Measurements from ENCODE around the gene FBXO24.
"Not testable (repeated sequence)": the region's sequence is repeated elsewhere in the genome, so short reads cannot be mapped to it uniquely, and the experiment has no call there.

The FBXO24 gene

DNA sequence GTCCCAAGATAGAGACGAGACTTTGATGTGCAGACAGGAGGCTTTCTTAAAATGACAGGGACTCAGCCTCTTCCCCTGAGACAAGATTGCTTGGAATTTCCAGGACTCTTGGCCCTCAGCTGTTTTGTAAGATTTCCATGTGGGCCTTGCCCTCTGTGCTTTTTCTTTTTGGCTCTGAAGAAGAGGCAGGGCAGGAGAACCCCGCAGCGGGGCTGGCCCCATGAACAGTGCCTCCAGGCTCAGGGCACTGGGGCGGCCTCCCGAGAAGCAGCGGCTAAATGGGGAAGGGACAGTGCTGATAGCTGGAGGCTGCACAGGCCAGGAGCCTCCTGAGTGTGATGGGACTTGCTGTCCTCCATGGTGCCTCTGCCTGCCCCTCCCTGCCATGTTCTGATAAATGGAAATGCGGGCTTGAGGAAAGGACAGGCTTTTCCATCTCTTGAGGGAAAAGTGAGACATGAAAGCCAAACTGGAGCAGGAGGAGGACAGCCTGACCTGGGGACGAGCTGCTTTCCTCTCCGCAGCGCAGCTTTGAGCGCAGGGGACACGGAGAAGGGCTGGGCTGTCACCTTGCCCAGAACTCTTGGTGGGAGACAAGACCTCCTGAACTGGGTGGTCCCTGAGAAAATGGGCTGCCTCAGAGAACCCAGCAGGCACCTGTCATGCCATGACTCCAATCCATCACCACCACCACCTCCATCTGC, 24.5 kb upstream of the FBXO24 start:
- DNase-seq: no peak

DNA sequence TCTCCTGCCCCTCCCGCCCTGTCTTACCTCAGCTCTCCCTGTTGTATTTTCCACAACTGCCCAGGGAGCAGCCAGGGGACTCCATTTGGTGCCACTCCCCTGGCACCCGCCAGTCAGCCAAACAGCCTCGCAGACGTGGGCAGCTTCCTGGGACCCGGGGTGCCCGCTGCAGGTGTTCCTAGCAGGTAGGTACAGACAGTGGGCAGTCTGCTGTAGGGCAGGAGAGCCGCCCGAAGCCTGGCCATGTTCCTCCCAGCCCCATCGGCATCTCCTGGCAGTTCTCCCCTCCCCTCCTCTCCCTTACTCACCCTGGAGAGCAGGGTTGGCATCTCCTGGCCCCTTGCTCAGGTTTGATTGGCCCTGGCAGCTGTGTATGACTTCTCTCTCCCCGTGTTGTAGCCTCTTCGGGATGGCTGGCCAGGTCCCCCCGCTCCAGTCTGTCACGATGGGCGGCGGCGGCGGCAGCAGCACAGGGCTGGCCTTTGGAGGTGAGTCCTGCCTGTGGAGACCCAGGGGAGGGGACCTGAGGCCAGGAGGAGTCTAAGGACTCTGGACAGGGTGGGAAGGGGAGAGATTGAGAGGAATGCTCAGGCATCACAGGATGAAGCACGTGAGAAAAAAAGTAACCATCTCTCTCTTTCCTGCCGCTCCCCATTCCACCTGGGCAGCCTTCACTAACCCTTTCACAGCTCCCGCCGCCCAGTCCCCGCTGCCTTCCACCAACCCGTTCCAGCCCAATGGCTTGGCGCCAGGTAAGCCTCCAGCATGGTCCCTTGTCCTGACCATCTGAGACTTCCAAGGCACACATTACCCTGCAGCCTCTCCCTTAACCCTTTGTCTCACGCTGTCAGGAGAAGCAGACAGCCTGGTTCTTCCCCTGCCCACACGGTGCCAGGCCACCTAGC, 23.7 kb upstream of the FBXO24 start:
- no peak for DNase-seq

DNA sequence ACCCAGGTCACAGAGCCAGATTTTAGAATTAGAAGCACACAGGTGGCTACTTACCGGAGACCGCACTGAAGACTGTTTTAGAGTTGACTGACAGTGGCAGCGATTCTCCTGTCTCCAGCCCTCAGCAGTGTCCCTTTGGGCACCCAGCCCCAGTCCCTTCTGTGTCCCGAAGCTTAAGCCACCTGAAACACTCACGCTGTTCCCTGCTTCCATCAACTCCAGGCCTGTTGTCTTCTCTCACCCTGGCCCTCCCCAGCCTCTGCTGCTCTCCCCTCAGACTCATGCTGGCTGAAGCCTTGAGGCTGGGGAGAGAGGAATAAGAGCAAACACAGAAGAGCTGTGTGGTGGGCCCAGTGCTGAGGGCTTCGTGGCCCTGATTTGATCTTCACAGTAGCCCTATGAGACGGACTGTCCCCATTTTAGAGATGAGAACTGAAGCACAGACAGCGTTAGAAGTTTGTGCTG, 23.0 kb upstream of the FBXO24 start:
- no peak for DNase-seq

DNA sequence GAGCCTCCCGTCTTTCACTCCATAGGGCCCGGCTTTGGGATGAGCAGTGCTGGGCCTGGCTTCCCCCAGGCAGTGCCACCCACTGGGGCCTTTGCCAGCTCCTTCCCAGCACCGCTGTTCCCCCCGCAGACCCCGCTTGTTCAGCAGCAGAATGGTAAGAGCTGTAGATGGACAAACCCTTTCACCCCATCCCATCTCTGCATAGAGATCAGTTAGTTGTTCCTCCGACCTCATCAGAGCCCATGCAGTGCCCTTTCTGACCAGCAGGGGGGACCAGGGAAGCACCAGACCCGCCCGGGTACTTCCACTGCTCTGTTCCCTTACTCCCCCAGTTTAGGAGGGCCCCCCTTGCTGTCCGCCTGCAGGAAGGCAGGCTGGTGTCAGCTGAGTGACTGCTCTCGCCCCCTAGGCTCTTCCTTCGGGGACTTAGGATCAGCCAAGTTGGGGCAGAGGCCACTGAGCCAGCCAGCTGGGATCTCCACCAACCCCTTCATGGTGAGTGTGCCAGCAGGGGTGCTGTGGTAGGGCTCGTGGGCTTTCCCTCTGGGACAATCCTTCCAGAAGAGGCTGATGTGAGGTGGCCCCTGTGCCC, 22.2 kb upstream of the FBXO24 start:
- peak; percentile 51 to 87 (median 77) for DNase-seq

DNA sequence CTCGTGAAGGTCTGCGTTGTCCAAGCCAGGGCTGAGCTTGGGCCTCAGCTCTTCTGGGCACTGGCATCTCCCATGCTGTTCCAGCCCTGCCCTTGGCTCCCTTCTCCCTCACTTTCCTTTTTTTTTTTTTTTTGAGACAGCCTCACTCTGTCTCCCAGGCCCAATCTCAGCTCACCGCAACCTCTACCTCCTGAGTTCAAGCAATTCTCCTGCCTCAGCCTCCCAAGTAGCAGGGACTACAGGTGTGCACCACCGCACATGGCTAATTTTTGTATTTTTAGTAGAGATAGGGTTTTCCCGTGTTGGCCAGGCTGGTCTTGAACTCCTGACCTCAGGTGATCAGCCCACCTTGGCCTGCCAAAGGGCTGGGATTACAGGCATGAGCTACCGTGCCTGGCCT, 21.7 kb upstream of the FBXO24 start:
- DNase-seq: not testable (repeated sequence)

DNA sequence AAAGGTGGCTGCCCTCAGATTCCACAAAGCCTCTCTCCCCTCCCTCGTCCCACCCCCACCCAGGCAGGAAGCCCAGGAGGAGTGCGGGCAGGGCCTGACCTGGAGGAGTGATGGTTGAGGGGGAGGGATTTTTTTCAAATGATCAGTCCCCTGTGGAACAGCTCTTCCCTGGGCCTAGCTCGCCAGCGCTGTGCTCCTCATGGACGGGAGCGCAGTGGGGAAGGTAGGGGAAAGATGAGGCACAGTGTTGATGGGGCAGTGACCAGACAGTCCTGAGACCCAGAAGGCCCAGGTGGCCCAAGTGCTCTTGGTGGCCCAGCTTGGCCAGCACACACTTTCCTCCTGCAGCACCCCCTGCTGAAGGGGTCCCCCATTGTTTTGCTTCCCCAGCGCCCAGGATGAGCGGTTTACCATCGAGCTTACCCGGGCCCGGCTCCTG, 21.0 kb upstream of the FBXO24 start:
- DNase-seq: no peak

DNA sequence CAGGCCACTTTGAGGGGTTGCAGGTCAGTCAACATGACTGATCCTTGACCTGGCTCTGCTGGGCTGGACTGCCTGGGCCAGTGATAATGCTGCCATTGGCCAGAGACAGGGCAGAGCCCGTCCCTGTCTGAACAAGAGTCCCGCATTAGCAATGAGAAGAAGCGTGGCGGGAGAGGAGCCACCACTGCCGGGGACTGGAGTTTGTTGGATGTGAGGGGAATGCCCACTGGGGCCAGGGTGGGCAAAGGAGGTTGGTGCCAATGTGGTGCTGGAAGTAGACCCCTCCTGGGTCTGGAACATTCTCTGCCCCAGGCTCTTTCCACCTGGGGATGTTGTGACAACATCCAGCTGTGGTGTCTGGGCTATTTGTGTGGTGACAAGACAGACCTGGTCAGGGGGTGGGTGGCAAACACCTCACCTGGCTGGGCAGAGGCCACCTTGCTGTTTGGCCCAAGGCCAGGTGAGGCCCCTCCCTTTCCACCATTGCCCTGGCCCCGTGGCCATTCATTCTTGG, 20.1 kb upstream of the FBXO24 start:
- DNase-seq: no peak

DNA sequence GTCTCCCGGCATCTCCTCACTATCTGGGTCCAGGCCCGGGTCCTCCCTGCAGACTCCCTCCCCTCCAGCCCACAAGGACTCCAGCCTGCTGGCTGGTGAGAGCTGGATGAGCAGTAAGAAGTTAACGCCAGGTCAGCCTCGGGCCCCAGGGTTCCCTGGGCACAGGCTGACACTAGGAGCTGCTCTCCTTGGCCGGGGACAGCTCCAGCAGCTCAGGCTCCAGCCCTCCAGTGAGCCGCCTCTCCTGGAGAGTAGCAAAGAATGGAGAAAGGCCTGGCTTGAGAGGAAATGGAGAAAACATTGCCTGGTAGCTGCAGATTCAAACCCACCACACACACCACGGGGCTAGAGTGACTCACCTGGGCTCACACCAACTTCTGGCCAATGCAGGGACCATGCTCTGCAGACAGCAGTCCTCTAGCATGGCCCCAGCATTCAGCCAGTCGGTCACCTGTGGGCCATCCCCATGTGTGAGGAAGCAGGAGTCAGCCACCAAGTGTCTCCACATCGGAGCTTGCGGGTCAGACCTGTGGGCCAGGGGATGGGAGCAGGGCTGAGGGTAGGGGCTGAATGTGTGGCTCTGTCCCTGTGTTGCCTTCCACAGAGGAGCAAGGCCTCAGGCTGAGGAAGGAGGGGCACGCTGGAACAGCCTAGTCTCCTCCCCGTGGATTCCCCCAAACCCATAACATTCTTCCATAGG, 18.9 kb upstream of the FBXO24 start:
- no peak for DNase-seq

DNA sequence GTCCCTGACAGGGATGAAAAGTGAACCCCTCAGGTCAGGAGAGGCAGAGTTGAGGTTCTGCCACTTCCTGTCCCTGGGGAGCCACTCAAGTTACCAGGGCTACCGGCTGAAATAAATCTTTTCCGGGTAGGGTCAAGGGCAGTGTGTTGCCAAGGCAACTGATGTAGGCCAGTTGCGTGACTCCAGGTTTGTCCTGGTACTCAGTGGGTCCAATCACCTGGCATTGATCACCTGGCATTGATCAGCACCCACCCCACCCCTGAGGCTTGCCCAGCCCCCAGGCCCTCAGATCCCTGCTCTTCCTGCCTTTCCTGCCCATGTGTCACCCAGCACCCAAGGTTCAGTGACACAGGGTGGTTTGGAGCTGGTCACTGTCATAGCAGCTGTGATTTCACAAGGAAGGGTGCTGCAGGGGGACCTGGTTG, 18.4 kb upstream of the FBXO24 start:
- DNase-seq: no peak

DNA sequence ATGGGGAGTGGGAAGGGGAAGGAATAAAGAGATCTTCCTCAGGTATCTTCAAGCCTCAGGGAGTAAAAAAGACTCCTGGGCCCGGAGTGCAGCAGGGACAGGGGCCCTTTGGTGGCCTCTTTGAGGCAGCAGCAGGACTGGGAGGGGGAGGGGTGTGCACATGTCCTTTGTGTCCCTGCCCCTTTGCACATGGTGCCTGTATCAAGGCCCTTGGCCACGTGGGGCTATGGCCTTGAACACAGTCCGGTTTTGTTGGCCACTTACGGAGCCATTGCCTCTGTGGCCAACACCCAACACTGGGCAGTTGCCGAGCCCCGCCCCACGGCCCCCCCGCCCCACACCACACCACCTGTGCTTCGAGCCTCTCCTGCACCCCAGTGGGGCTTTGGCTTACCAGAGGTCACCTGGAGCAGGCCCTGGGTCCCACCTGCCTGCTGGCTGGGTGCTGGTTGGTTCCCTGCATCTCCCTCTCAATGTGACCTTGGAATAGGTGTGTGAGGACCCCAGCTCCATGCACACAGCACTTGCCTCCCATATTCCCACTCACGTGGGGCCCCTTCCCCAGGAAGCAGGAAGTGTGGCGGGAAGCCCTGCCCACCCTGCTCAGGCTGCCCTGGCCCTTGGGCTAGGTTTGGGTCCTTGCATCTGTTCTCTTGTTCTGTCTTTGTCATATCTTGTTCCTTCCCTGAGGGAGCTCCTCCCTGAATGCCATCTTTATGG, 17.8 kb upstream of the FBXO24 start:
- peak in 1 of 6 experiments; percentile 11 for DNase-seq

DNA sequence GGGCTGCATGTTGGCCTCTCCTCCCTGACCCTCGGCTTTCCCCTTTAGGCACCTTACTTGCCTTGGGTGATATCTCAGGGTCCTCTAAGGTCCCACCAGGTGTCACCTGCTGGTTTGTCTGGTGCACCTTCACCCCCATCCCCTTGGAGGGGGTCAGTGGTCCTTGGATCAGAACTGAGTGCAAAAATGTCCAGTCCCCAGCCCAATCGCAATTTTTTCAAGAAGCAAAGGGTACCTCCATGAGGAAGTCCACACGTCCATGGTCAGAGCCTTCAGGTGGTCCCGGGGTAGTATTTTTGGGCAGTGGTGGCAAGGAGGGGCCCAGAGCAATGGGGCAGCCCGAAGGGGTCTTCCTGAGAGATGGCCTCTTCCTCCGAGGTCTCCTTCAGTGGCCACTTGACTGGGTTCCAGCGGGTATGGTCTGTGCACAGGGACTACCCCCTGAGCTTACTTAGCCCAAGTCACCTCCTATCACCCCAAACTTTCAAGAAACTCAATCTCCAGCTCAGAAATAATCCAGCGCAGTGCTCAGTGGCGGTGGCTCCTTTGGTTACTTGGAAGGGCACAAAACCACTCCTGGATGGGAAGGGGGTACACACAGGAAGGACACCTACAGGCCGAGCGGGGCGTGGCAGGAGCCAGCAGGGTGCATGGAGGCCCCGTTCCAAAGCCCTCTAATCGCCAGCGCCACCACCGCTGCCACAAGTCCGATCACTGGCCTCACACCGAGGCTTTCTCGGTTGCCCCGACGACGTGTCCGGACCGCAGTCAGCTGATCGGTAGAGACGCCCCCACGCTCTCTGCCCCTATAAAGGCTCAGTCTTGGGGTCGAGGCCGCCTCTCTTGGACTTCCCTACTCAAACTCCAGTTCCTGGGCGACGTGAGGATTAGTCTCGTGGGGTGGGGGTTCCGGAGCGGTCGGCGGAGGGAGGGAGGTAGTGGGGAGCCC, 17.0 kb upstream of the FBXO24 start:
- peak in 4 of 6 experiments; percentile 19 to 40 (median 28) for DNase-seq

DNA sequence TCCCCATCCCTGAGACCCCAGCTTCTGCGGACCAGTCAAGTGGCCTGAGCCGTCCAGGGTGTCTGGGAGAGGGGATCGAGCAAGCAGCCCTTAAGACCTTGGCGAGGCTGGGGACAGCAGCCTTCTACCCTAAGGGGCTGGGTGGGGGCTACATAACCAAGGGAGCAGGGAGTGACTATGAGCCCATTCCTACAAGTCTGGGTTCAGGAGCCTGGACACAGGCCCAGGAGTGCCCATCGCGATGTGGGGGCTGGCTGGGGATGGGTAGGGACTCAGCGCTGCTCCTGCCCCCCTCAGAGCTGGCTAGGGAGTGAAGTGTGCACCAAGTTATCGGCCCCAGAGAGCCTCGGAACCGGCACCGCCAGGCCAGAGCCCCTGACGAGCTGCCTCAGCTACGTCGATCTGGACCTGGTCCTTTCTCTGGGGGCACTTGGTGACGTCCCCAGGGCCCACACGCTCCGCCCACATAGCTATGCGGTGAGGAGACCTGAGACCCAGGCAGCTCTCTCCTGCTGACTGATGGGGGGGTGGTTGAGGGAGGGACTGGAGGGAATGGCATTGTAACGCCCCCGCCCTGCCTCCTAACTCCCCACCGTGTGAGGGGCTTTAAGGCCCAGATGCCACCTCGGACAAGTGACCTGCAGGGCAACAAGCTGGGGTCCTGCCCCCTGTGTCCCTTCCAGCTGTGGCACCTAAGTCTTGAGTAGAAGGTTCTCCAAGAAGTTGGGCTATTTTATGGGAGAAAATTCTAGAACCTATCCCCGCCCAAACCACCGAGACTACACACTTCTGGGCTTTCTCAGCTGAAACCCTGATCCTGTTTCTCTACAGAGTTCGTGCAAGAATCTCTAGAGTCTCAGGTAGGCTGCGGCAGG, 14.9 kb upstream of the FBXO24 start:
- DNase-seq: peak in 1 of 6 experiments; percentile 24

DNA sequence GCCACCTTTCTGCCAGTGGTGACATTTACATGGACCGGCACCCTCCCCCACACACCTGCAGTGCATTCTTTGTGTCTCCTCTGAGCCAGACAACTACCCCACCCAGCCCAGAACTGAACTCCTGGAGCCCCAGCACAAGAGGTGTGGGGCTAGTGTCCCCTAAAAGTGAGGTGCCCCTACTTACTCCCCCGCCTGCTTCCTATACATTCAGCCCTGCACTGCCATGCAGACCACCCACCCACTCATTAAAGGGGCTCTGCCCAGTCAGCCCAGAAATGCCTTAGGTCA, 14.4 kb upstream of the FBXO24 start:
- peak in 1 of 6 experiments; percentile 31 for DNase-seq

DNA sequence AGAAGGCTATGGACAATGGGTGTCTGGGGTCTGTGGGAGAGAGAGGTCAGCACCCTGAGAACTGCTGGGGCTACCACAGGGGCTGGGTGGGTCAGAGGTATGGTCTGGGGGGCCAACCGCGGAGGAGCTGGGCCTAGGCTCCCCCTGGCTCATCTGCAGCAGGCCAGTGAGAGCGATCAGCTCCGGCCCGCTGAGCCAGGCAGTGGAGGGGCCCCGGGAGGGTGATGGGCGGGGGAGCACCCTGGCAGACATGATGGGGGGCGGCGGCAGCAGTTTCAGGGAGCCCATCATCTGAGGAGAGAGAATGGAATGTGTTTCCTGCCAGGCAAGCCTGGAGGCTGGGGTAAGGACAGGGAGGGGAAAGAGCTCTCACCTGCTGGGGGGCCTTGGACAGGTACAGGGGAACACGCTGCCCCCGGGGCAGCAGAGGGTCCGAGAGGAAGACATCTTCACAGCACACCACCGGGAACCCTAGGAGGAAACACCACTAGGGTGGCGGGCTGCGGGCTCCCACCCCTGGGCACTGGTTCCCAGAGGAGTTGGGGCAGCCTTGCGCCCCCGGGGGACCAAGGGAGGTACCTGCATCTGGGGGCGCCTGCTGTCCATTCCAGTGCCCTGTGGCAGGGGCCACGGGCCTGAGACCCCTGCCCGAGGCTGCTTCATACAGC, 13.7 kb upstream of the FBXO24 start:
- no peak for DNase-seq

DNA sequence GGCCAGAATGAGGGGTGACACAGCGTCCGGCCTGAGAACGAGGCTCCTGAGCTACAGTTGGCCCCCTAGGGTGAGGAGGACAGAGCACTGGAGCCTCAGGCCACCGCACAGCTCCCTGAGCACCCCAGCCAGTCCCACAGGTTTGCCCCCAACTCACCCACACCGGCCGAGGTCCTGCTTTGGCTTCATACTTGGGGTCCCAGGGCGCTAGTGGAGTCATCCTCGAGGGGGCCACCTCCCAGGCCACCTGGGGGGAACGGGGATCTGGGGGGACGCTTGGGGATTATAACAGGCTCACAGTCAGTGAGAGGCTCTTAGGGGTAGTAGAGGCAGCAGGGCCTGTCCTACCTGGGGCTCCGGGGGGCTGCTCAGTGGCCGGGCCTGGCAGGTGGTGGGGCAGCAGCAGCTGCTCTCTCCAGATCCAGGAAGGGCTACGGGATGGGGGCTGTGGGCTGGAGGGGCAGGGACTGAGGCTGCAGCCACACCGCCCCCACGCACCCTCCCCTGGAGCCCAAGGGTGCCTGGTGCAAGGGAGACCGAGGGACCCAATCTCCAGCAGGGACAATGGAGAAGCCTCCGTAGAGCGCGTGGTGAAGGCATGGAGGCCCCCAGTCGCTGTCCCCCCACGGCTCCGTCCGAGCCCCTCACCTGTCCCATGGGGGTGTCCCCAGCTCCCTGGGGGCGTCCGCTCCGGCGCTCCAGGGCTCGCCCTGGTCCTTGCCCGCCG, 13.0 kb upstream of the FBXO24 start:
- no peak for DNase-seq

DNA sequence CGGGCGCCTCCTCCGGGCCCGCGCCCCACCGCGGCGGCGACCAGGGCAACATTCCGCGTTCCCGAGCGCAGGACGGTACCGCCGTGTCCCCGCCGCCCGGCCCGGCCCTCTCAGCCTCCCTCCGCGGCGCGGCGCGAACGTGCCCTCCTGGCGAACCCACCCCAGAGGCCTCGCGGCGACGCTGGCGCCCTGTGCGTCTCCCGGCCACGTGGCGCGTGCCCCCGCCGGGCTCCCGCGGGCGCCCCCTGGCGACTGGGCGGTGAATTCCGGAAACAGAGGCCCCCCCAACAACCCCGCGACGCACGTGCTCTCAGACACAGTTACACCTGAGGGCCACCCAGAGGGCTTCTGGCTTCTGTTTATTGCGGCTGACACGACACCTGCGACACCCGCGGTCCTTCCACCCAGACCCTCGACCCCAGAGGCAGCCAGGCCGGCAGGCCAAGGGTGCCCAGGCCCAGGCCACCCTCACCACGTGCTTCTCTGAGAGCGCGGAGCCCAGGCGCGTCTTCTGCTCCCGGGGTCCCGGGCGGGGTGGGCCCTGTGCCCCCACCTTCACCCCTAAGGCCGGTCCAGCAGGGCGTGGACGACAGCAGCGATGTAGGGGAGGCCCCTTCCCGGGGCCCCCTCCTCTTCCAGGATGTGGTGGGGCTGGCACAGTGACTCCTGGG, 12.3 kb upstream of the FBXO24 start, which contains the start of gene SAP25:
Gene SAP25 (minus strand): TSS at position 210 of the 671 bp plus-strand sequence. CDS start 158 bp downstream, at position 52.
- no peak for DNase-seq

DNA sequence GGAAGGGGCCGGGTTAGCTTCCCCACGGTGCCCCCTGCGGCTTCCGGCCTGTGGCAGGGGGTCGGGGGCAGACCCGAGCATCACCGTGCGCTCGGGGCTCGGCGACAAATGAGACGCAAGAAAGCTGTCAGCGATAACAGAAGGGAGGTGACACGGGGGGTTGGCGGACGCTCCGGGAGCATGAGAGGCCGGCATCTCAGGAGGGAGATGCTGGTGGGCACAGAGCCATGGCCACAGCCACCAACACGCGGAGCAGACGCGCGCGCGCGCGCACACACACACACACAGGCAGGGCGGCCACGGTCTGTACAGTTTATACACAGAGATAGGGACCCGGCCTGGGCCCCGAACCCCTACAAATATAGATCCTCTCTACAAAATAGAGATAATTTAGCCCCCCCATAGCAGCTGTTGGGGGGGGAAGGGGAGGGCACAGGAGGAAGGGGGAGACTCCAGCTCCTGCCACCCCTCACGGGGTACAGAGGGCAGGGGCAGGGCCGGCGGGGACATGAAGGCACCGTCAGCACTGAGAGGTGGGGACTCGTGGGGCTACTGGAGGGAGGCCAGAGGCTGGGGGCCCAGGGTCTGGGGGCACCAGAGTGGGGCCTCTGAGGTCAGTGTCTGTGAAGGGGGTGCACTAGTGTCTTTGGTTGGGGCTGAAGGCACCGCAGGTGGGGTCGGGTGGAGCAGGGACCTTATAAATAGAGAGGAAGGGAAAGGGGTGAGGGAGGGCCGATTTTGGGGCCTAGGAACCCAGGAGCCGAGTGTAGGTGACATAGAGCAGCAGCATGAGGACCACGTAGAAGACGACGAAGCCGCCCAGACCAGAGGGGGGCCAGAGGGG, 11.5 kb upstream of the FBXO24 start:
- DNase-seq: no peak
